Prostate gland (tissue), 1 donor: ENCODE data around the gene SEPSECS.

Experiments
- POLR2A ChIP-seq: fragments of 450-650 bp; IDR thresholded peaks from one replicate; pipeline ENCODE4 v1.6.1; 2016; ENCODE audit warnings: antibody characterized with exemption, mild to moderate bottlenecking
- POLR2AphosphoS5 ChIP-seq: sonication (generic); formaldehyde crosslinking; IDR thresholded peaks from one replicate; pipeline ENCODE4 v1.6.1; 2017; ENCODE audit warnings: antibody characterized with exemption

DNA sequence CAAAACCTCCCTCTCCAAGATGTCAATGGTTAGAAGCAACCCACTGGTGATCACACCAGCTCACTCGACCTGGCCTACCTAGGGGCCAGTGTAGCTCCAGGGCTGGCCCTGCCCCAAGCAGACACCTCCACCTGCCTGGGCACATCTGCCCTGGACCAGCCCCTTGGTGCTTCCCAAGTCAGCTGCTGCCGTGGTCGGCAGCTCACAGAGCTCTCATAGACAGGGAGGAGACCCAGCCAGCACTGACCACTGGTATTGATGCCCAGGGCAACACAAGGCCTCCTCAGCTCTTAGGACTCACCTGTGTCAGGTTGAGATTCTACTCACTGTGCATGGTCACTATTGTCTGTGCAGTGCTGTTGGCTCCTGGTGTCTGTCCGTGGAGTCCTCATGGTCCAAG, 51.7 kb downstream of the SEPSECS start:
- no peak for TF ChIP-seq POLR2AphosphoS5
- TF ChIP-seq POLR2A = no peak
